ENCODE measurements around the gene PASK. TPM values are rescaled to one million over a fixed set of nuclear protein-coding genes. Genes with fewer than 3 reads are reported as not detected.

PASK gene
- total and polyA plus RNA-seq, 2 of the 4 experiments (the other 2 are of a cell fraction) = 4.1 TPM

GRCh38 chr2:241147336-241147735, 1.9 kb downstream of the PASK start:
- Histone ChIP-seq H3K36me3 (ENCODE audit: control insufficient read depth, insufficient read depth, low read length) (no peaks in the 10 kb centered on the region), H3K79me1 (ENCODE audit: low read depth in 1 of 2, low read length in 2 of 2) (peaks cover 18 to 27% of the 10 kb centered on the region in 2 experiments), H2BK5ac (ENCODE audit: low read depth, low read length, poor library complexity, severe bottlenecking) (no peak overlapping the region), H3K4me3 (ENCODE audit: insufficient read depth, low read depth, low read length) (no peak overlapping the region), H3K9me3 (ENCODE audit: control insufficient read depth, insufficient read depth, low read length) (no peaks in the 10 kb centered on the region), H3K4me2 (ENCODE audit: low read depth, low read length) (no peak overlapping the region), H4K8ac (ENCODE audit: low read depth in 2 of 2, low read length in 2 of 2) (no peak overlapping the region), H2AFZ (replicated peaks; ENCODE audit: low read length, poor library complexity) (no peak overlapping the region), H3K9ac (ENCODE audit: low read depth, low read length) (no peak overlapping the region), H4K20me1 (ENCODE audit: insufficient read depth, low read length) (peaks cover 11% of the 10 kb centered on the region), H2AK5ac (ENCODE audit: low read depth, low read length) (no peak overlapping the region), H4K91ac (ENCODE audit: insufficient read depth, low read depth, low read length) (no peak overlapping the region), H2BK120ac (ENCODE audit: low read depth, low read length) (no peak overlapping the region), H3K18ac (ENCODE audit: low read depth, low read length) (no peak overlapping the region), H2BK20ac (ENCODE audit: low read depth, low read length) (no peak overlapping the region), H3K4ac (ENCODE audit: low read depth, low read length) (no peak overlapping the region), H3K9me1 (ENCODE audit: insufficient read depth, low read length) (peaks cover 13% of the 10 kb centered on the region), H3K14ac (replicated peaks; ENCODE audit: low read depth, low read length) (no peak overlapping the region), H3K4me1 (ENCODE audit: control insufficient read depth, insufficient read depth, low read length) (peaks cover 7% of the 10 kb centered on the region; the same call in 1 of the 2 replicates), H3K56ac (ENCODE audit: extremely low read depth, insufficient read depth, low read length) (no peak overlapping the region), H3K27ac (ENCODE audit: insufficient read depth, low read length) (no peak overlapping the region), H2AK9ac (replicated peaks; ENCODE audit: low read depth, low read length, poor library complexity) (no peak overlapping the region), H3K27me3 (ENCODE audit: control insufficient read depth, insufficient read depth, low read length) (no peaks in the 10 kb centered on the region), H3K23ac (ENCODE audit: low read depth, low read length) (no peak overlapping the region), H4K5ac (ENCODE audit: low read depth, low read length) (no peak overlapping the region), H2BK15ac (ENCODE audit: low read depth, low read length) (no peak overlapping the region)
- no TSS peak for BruUV-seq (replicated peaks)
- intact Hi-C loops (cut with micrococcal nuclease) = no loop called here
- dilution Hi-C loops (cut with HindIII; ENCODE audit: low sequenced_read_pairs, unreplicated experiment) = no loop called here
- DNase-seq (no peak), ATAC-seq (ENCODE audit: low read depth) (no peak)
- CTCF ChIA-PET = no interaction called here
- POLR2A ChIA-PET (ENCODE audit: unreplicated experiment) = no interaction called here
- WGBS, 2 experiments (ENCODE audit: extremely low coverage in 2 of 2, insufficient read length in 1 of 2) = no CpG with 5 or more reads among the region's 3 CpGs
- in situ Hi-C loops (cut with MboI; ENCODE audit: low sequenced_read_pairs) = no loop called here
- TF ChIP-seq ELK1 (IDR thresholded peaks at IDR 0.05; ENCODE audit: borderline replicate concordance, low read depth, low read length) = no peak
- TF ChIP-seq MAZ (IDR thresholded peaks at IDR 0.05; ENCODE audit: borderline replicate concordance, low read depth, low read length) = no peak
- no peak for TF ChIP-seq CHD1 (IDR thresholded peaks at IDR 0.05; ENCODE audit: low read depth, low read length)
- no peak for TF ChIP-seq BHLHE40 (IDR thresholded peaks at IDR 0.05; ENCODE audit: low read depth, low read length)
- TF ChIP-seq CEBPB (IDR thresholded peaks at IDR 0.05; ENCODE audit: low read depth, low read length) = no peak
- TF ChIP-seq RFX5 (IDR thresholded peaks at IDR 0.05; ENCODE audit: low read depth, low read length) = no peak
- no peak for TF ChIP-seq CTCF (conservative IDR thresholded peaks at IDR 0.05; ENCODE audit: low read depth, low read length)
- no peak for TF ChIP-seq MAFK (IDR thresholded peaks at IDR 0.05; ENCODE audit: low read depth, low read length)
- no peak for TF ChIP-seq SMC3 (IDR thresholded peaks at IDR 0.05; ENCODE audit: low read depth, low read length)
- TF ChIP-seq RAD21 (IDR thresholded peaks at IDR 0.05; ENCODE audit: low read length) = no peak
- no peak for TF ChIP-seq FOS (IDR thresholded peaks at IDR 0.05; ENCODE audit: low read depth, low read length)
- no peak for TF ChIP-seq NFE2L2 (IDR thresholded peaks at IDR 0.05; ENCODE audit: low read depth, low read length)

All from IMR-90 (cell line).